Measurements from ENCODE around the gene USP48.

- no peak for TF ChIP-seq CTCF (IDR thresholded peaks at IDR 0.05)
- TF ChIP-seq POLR2A (IDR thresholded peaks at IDR 0.05) = no peak
These were observed 96.8 kb downstream of the USP48 start for GRCh38 chr1:21685946-21686678.

Data from breast epithelium (tissue), 3 donors.